NOMO-1 (cell line): ENCODE data around the gene SYNE3.

Experiments
- DNase-seq, 2 experiments: peaks; one replicate each; lab custom pipeline; 2025; ENCODE audit not compliant: unreplicated experiment in 2 of 2; lab: John Stamatoyannopoulos, UW

SYNE3 gene

GRCh38 chr14:95478309-95478708 is 38.1 kb downstream of the SYNE3 start:
- DNase-seq = no peak

- DNase-seq = no peak
These were observed 38.8 kb downstream of the SYNE3 start for GRCh38 chr14:95477411-95478269.

GRCh38 chr14:95476747-95477146 is 39.7 kb downstream of the SYNE3 start:
- no peak for DNase-seq

- DNase-seq = no peak
These were observed 40.8 kb downstream of the SYNE3 start for GRCh38 chr14:95475540-95476240.

GRCh38 chr14:95474941-95475340 is 41.5 kb downstream of the SYNE3 start:
- no peak for DNase-seq

GRCh38 chr14:95474486-95474885 is 42.0 kb downstream of the SYNE3 start:
- no peak for DNase-seq

GRCh38 chr14:95472819-95473251 is 43.6 kb downstream of the SYNE3 start:
- DNase-seq = no peak

GRCh38 chr14:95471476-95471875 is 45.0 kb downstream of the SYNE3 start:
- no peak for DNase-seq

- DNase-seq = no peak
These were observed 45.4 kb downstream of the SYNE3 start for GRCh38 chr14:95471016-95471415.

- no peak for DNase-seq
These were observed 47.3 kb downstream of the SYNE3 start for GRCh38 chr14:95469134-95469481.

GRCh38 chr14:95468448-95469133 is 47.9 kb downstream of the SYNE3 start:
- DNase-seq = no peak

- DNase-seq = no peak
These were observed 48.8 kb downstream of the SYNE3 start for GRCh38 chr14:95467657-95468056.

- DNase-seq = no peak
These were observed 49.2 kb downstream of the SYNE3 start for GRCh38 chr14:95467232-95467631.
